Activated T-helper 1 cell treated with Interleukin-2 at 50 U/mL for 16 hours (primary cell): ENCODE results near the gene TNFRSF8.
A peak's percentile ranks its signal among the peaks of the same experiment; 100 is the strongest.

Experiments used
- DNase-seq: peaks from one replicate; pipeline ENCODE4 v3.0.0-alpha.2; 2020; ENCODE audit warnings: low read depth

Gene TNFRSF8

DNA sequence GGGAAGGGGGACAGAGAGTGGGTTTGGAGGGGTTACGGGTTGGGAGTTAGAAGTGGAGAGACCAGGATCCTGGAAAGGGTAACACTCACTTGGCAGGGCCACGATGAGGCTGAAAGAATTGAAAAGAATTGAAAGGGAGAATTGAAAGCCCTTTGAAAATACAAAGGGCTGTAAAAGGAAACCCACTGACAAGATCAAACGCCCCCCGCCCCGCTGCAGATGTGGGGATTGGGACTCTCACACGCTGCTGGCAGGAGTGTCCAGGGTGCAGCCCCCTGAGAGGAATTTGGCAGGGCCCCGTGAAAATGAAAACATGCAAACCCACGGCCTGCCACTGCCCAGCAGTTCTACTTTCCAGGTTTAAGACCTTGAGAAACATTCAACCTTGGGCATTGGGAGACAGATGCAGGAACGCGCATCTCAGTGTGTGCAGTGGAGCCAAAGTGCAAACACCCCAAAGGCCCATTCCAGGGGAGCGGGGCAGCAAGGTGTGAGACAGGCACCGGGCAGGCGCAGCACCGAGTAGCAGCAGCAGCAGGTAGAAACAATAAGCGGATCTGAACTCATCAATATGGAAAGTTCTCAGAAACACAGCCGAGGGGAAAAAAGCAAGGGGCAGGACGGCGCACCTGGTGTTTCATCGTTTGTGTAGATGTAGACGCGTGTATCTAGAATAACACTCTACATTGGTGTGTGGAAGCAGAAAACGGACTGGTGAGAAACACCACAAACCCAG lies 95.4 kb downstream of the TNFRSF8 start:
- DNase-seq = no peak

DNA sequence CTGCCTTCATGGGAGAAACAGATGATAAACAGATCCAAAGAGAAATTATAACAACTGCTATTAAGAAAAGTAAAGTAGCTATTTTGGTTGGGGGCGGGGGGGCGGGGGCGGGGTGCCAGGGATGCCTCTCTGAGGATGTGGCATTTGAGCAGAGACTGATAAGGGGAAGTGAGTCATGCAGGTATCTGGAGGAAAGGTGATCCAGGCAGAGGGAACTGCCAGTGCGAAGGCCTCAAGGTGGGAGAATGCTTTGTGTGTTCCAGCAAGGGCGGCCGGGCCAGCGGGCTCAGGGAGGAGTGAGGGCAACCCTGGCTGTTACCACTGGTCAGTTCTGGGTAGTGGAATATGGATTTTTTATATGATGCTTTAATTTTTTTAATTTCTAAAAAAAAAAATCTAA lies 96.7 kb downstream of the TNFRSF8 start:
- DNase-seq = no peak

DNA sequence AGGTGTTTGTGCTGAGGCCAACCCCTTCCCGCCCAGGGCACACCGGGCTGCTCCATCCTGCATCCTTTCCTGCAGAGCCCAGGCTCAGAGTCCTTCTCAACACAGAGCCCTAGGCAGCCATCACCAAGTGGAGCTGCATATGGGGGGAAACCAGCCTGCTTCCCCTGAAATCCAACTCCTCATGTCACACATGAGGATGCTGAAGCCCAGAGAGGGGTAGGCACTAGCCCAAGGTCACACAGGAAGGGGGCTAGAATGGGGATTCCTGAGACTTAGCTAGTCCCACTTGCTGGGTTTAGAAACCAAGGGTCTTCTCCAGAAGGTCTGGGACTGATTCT lies 98.2 kb downstream of the TNFRSF8 start:
- DNase-seq = no peak

DNA sequence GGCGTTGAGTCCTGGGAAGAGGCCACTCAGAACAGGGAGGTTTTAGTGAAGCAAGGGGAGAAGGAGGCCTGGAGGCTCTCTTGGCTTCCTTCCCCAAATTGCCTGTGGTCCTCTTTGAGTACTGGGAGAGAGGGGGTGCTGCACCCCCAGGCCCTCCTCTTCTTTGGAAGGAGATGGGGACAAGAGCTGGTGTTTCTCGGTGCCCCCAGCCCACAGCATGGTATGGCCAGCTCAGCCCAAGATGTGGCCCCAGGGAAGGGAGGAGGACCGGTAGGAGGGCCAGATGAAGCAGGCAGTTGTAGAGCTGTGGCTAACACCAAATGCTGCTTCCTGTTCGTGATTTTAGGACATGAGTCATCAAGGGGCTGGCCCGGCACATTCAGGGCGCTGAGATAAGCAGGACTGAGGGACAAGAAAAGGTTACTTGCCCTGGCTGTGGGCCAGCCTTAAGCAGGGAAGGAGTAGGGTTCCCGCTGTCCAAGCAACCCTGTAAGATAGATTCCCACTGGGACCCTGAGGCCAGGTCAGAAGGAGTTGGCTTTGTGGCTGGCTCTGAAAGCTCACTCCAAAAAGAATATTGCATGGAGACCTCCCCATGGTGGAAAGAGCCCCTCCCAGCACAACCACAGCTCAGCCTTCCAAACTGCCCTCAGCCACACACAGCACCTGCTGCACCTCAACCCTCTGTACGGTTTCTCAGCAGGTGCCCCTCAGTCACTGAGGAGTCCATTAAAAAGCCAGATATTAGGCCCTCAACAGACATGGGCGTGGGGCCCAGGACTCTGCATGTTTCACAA lies 98.8 kb downstream of the TNFRSF8 start:
- DNase-seq = peak; percentile 65

DNA sequence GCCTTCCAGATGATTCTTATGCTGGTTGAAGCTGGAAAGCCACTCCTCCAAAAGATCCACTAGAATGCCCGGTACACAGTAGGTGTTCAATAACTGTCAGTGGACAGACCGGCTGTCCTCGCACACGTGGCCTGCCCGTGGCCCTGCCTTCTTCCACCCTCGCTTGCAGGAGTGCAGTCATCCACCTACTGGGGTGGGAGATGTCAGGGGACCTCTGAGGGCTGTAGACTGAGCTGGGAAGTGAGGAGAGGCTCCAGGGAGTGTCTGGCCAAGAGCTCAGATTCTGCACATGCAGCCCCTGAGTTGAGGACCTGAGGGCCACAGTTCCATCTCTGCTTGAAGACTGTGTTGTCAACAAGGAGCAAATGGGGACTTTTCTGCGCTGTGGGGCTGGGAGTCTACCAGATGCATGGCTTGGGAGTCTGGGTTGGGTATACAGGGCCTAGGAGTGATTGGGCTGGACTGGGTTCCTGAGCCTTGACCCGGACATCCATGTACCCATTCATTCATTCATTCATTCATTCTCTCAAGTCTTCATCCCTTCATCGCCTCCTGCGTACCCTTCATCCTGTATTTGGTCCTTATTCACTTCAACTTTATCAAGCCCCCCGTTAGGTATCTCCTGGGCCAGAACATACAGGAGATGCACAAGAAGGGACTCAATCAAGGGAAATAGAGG lies 99.5 kb downstream of the TNFRSF8 start:
- DNase-seq = no peak

DNA sequence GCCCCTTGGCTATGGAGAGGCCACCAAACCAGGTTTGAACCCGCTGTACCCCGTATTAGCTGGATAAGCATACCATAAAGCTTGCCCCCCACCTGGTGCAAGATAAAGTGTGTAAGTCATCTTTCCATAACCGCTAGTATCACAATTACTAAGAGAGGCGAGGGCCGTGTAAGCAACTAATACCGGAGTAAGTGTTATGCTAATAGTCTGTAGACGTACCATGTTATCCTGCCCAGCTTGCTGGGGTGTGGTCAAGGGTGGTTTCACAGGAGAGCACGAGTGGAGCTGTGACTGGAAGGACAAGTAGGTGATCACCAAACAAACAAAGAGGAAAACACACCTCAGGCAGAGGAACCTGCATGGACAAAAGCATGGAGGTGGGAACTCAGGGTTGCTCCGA lies 100.1 kb downstream of the TNFRSF8 start:
- no peak for DNase-seq

DNA sequence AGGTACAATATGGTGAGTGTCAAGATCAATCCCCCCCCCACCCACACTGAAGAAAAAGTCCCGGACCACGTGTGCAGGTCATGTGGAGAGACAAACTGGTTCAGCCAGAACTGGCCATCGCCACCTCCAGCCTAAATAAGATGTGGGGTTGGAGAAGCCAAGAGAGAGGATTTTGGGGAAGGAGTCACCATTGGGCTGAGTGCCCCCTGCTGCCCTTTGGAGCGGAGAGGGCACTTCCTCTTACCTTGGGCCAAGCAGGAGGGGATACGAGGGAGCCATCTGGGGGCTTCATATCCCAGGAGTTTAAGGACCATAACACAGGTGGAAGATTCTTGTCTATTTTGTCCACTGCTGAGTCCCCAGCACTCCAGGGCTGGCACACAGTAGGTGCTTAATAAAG lies 101.1 kb downstream of the TNFRSF8 start:
- no peak for DNase-seq

DNA sequence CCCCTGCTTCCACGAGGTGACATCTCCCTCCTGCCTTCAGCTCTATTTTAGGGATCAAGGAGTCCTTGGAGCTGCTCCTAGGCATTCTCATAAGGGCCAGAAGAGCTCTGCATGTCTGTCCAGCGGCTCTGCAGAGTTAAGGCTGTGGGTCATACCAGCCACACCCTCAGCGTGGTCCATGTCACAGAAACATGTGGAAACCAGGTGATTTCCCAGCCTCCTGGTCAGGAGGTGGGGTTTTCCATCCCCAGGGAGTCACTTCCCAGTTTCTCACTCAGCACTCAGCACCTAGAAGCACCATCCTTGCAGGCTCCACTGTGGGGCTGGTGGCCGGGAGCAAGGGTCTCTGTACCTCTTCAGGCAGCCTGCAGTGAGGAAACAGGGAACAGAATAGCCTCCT lies 102.2 kb downstream of the TNFRSF8 start:
- no peak for DNase-seq

DNA sequence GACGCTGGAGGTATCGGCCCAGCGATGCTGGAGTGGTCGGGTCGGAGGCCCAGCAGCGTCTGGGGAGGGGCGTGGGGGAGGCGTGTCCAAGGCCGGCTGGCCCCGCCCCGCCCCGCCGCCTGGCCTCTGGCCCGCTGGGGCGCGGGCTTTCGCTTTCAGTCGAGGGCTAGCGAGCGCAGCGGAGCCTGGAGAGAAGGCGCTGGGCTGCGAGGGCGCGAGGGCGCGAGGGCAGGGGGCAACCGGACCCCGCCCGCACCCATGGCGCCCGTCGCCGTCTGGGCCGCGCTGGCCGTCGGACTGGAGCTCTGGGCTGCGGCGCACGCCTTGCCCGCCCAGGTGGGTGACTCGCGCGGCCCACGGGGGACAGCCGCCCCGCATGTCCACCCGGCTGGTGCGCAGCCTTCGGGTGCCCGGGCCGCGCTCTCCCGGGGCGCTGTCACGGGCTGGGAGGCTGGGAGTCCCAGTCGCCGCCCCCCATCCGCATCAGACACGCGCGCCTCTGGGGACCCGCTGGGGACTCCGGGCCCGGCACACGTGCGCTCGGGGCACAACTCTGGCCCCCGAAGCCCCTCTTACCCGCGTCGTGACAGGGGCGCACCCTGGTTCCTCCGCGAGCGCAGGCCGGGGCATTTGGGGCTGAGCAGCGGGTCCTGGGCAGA lies 103.9 kb downstream of the TNFRSF8 start, which contains the start of gene TNFRSF1B:
TSS of gene TNFRSF1B (plus strand) at position 158 of the 659 bp plus-strand sequence. CDS start at position 259, 101 bp downstream.
- DNase-seq = peak; percentile 57

DNA sequence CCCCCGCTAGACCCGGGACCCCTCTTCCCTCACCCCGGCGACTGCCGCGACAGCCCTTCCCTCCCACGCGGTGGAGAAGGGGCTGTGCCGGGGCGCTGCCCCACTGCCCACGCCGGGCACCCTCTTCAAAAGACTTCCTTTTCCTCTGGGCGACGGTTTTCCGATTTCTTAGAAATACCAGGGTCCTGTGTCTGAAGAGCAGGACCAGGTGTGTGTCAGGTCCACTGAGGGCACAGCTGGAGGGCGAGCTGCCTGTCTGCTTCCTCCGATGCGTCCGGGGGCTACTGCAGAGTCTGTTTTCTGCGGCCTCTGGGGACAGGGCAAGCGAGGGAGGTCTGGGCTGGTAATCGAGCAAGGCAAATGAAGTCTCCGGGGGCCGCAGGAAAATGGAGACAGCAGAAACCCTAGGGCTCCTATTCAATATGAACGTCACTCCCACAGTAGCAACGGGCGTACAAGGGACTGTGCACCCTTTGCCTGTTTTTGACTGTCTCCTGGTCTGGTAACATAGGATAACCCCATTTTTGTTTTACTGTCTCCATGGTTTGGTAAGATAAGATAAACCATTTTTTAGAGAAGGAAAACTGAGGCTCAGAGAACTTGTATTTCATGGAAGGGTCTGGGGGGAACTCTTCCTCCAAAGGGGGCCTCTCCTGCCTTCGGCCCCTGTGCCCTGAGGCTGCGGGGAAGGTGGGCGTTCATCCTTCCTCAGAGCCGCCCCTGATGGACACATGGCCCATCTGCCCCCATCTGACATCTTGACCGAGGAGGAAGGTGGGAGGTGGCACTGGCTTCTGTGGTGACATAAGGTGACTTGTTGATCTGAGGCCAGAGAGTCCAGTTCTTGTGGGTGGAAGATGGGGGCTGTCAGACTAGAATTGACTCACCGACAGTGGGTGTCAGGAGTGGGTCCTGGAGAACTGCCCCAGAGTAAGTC lies 104.7 kb downstream of the TNFRSF8 start:
- DNase-seq = no peak

DNA sequence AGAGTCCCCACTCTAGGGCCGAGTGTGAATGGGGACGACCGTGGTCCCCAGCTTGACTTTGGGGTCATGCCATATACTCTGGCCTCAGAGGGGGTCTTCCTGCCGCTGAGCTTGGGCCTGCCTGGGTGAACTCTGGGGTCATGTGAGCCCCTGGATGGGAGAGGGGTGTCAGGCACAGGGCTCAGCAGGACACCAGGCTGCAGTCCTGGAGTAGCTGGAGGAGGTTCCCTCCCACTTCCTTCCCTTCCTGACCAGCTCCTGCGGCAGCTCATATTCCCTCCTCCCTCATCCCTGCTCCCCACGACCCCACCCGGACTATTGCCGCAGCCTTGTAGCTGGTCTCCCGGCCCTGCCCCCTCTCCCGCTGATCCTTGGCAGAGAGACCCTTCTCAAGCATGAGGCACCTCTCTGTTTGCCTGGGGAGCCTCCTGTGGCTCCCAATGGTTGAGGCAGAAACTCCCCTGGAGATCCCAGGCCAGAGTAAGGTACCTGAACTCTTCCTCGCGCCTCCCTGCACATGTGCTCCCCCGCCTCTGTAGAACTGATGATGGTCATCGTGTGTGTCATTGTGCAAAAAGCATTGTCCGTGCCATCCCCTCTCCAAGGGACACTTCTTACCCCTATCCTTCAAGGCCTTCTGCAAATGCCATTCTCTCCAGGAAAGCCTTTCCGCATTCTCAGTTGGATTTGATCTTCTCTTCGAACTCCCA lies 105.5 kb downstream of the TNFRSF8 start:
- no peak for DNase-seq

DNA sequence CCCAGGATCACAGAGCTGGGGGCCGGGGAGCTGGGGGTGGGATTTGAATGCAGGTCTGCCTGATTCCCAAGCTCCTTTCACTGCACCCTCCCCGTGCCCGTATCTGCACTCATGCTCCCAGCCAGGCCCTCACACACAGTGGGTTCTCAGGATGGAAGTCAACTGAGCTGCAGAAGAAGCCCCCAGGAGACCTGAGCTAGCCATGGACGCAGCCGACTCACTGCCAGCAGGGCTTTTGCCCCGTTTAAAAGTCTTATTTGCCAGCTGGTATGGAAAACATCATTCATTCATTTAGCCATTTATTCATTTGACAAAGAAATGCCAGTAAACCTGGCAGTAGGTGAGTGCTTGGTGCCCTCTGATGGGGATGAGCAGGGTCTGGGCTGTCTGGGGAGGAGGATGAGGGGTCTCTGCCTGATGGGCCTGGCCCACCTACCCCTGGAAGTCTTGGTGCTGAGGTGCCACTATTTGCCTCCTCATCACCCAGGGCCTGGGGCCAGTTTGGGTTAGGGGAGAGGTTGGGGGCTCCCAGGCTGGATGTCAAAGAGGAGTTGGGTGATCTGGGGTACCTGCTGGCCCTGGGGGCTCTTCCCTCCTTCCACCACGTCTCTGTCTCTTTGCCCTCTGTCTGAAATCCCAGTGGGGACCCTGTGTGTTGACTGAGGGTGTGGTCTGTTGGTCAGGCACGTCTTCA lies 106.5 kb downstream of the TNFRSF8 start:
- no peak for DNase-seq

DNA sequence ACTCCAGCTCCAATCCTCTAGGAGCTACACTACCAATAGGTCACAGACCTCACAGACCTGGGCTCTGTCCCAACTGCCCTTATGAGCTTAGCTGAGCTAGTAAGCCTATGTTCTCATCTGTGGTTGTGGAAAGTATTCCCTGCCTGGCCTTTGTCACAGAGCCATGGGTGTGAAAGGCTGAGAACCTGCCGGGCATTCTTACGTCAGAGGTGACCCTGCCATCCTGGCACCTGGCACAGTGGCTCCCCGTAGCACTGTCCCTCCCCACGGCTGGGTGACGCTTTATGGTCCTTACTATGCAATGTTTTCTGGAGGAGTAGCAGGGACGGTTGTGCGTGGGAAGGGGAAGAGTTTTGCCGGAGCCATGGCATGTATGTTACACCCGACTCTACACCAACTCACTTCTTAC lies 107.2 kb downstream of the TNFRSF8 start:
- DNase-seq = no peak

DNA sequence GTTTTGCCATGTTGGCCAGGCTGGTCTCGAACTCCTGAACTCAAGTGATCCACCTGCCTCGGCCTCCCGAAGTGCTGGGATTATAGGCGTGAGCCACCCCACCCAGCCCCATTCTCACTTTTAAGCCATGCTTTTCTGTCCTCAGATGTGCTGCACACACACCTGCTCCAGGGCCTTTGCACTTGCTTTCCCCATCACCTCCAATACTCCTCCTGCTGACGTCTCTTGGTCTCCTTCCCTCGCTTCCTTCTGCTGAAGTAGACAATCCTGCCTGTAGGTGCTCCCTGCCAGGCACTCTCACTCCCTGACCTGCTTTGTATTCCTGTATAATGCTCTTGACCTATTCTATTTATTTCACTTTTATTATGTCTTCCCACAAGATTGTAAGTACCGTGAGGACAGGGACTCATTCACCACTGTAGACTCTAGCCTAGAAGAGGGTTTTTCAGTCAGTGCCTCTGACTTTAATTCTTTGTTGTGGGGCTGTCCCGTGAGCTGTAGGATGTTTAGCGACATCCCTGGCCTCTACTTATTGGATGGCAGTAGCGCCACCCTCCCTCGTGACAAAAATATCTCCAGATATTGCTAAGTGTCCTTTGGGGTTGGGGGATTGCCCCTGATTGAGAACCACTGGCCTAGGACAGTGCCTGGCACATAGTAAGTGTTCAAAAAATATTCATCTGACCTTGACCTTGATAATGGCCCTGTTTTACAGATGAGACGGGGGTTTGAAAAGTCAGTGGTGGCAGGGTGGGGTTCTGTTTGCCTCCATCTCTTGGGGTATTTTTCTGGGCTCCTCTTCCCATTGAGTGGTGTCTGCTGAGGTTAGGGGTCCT lies 108.3 kb downstream of the TNFRSF8 start:
- no peak for DNase-seq

DNA sequence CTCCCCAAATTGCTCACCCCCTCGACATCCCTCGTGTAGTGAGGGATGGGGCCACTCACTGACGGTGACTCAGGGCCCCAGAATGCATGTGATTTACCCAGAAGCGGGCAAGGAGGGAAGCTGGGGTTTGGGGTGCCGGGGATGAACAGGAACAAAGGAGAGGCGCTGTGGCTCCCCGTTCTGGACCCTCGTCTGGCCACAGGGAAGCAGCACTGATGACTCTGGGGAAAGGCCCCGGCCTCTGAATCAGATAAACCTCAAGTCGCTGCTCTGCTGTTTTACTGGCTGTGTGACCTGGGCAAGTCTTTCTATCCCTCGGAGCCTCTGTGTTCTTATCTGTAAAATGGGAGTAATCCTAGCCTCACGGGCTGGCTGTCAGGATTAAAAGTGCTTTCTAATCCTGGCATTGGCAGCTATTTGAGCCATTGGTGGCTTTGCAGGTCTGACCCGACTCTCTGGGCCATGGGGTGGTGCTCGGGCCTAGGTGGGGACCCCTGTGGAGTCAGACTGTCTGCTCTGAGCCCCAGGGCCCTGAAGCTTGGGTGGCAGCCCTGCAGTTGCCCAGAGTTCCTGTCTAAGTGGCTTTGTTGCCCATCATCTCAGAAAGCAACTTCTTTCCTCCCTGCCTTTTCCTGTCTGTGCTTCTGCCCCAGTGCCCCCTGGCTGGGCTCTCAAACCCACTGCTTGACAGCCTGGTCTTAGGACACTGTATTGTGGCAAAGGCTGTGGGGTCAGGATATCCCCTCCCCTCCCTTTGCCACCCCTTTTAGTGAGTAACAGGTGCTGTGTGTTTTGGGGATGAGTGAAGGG lies 109.1 kb downstream of the TNFRSF8 start:
- DNase-seq = no peak

DNA sequence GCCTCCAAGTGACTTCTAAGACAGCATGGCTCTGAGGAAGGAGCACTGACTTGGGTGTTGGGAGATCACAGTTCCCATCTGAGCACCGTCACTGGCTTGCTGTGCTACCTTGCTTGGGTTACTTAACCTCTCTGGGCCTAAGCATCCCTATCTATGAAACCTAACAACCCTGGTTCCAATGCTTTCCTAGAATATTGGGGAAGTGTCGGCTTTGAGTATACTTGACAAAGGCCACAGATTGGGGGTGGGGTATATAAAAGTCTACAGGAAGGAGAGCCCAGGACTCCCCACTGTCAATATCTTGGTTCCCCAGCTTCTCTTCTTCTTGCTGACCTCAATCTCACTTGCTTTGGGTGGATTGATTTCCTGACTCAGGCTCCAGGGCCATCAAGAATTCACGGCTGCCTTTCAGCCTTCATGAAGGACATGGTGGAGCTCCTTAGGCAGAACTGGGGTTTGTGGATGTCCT lies 110.0 kb downstream of the TNFRSF8 start:
- no peak for DNase-seq

DNA sequence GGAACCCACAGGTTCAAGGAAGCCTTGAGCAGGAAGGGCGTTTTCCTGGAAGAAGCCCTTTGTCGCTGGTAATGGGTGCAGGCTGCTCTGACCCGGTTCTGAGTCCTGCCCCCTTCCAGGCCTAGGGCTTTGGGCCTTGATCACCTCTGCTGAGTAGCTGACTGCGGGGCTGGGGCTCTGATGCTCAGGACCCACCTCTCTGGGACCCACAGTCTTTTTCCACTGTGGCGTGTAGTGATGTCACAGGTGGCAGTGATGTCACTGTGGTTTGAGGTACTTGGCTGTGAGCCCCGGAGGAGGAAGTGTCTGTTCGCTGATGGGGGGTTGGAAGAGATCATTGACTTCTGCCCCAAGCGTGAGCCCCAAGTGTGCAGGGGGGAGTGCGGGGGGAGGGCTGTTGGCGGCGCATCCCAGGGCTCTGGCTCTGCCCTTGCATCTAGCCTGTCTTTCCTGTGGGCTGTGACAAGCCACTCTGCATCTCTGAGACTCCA lies 110.6 kb downstream of the TNFRSF8 start:
- peak; percentile 83 for DNase-seq
